Measurements from ENCODE around the gene SERAC1. TPM values are rescaled to one million over a fixed set of nuclear protein-coding genes. Genes with fewer than 3 reads are reported as not detected.

Gene SERAC1
- total and polyA plus RNA-seq, 7 experiments from 2014 or later = 2.4 to 5.4 (median 2.6) TPM

DNA sequence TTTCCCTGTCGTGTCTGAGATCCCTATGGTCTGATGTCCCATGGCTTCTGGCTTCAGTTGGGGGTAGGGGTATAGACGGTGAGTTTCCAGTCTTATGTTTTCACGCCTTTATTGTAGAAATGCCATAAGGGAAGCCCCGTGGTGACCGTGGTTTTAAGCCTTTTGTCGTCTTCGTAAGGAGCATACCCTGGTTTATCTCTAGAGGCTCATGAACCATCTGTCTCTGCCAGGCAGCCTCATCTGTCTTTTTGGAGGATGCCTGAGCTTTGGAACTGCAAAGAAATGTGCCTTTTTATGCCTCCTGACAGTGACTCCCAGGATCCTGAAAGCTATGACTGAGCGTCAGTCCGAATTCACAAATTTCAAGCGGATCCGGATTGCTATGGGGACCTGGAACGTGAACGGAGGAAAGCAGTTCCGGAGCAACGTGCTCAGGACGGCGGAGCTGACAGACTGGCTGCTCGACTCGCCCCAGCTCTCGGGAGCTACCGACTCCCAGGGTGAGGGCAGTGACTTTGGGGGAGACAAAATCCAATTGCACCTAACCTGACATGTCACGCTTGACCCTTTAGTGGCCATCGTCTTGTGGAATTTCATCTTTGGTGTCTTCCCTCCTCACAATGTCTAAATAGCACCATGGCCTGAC lies 101.8 kb downstream of the SERAC1 start:
- Histone ChIP-seq H3K27ac (ENCODE audit: low read depth, low read length) (no peak overlapping the region), H3K9me3 (ENCODE audit: control insufficient read depth in 2 of 3, low read length in 3 of 3) (no peaks in the 10 kb centered on the region), H3K27me3 (ENCODE audit: control insufficient read depth in 2 of 2, insufficient read depth in 2 of 2, low read length in 2 of 2) (no peaks in the 10 kb centered on the region), H3K4me3 (ENCODE audit: low read length) (no peak overlapping the region), H3K4me1 (ENCODE audit: control insufficient read depth in 2 of 2, insufficient read depth in 2 of 2, low read length in 2 of 2) (no peaks in the 10 kb centered on the region), H3K36me3 (ENCODE audit: control insufficient read depth in 2 of 3, insufficient read depth in 3 of 3, low read length in 3 of 3) (peaks cover 0 to 84% (median 17%) of the 10 kb centered on the region in 3 experiments)
- Mint-ChIP-seq H3K36me3 (peaks cover 11 to 57% (median 19%) of the 10 kb centered on the region in 5 donors), H3K9me3 (no peaks in the 10 kb centered on the region), H3K4me3 (no peak overlapping the region), H3K27ac (peak overlapping the region in 2 of 9 donors; percentile 65 to 82), H3K27me3 (no peaks in the 10 kb centered on the region), H3K4me1 (peaks cover 0 to 20% (median 0%) of the 10 kb centered on the region in 7 donors)
- CTCF ChIA-PET = interaction anchor here (0.6 kb wide), 1 partner anchor 109 kb away, joined by 5 read pairs; no protein-coding TSS in a partner anchor
- DNase-seq (no peak), ATAC-seq (no peak)
- intact Hi-C loops (cut with micrococcal nuclease) = no loop called here
- POLR2A ChIA-PET = no interaction called here

- H3K4me1 Mint-ChIP-seq = peaks cover 6 to 23% (median 8%) of the 10 kb centered on the region in 7 donors
- H3K36me3 Mint-ChIP-seq = peaks cover 9 to 56% (median 19%) of the 10 kb centered on the region in 5 donors
- ATAC-seq = no peak
- no peaks in the 10 kb centered on the region for H3K27me3 Mint-ChIP-seq
- peaks cover 0 to 76% (median 17%) of the 10 kb centered on the region in 3 experiments for H3K36me3 ChIP-seq (ENCODE audit: control insufficient read depth in 2 of 3, insufficient read depth in 3 of 3, low read length in 3 of 3)
- DNase-seq = no peak
- no peak overlapping the region for H3K27ac ChIP-seq (ENCODE audit: low read depth, low read length)
- ChIA-PET POLR2A (interaction anchor here (0.6 kb wide), 1 partner anchor 95 kb away, joined by 4 read pairs; no protein-coding TSS in a partner anchor), CTCF (no interaction called here)
- no peaks in the 10 kb centered on the region for H3K9me3 Mint-ChIP-seq
- H3K4me3 ChIP-seq (ENCODE audit: low read length) = no peak overlapping the region
- intact Hi-C loops (cut with micrococcal nuclease) = no loop called here
- no peaks in the 10 kb centered on the region for H3K9me3 ChIP-seq (ENCODE audit: control insufficient read depth in 2 of 3, low read length in 3 of 3)
- H3K4me1 ChIP-seq (ENCODE audit: control insufficient read depth in 2 of 2, insufficient read depth in 2 of 2, low read length in 2 of 2) = peaks cover 0 to 6% of the 10 kb centered on the region in 2 donors
- H3K4me3 Mint-ChIP-seq = no peak overlapping the region
- H3K27ac Mint-ChIP-seq = no peak overlapping the region
- no peaks in the 10 kb centered on the region for H3K27me3 ChIP-seq (ENCODE audit: control insufficient read depth in 2 of 2, insufficient read depth in 2 of 2, low read length in 2 of 2)
These were observed 103.3 kb downstream of the SERAC1 start for GRCh38 chr6:158064725-158065251.

DNA sequence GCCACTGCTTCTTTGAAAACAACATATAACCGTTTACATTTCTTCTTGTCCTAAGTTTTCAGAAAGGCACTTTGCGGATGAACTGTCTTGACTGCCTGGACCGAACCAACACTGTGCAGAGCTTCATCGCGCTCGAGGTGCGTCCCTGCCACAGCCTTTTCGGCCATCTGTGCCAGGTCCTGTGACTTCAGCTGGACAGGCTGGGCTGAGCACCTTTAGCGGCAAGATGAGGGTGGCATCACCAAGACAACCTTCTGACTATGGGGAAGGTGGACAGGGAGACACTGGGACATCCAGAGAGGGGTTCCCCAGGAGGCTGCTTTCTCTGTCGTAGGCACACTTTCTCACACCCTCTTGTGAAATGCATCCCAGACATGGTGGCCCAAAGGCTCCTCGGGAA lies 104.3 kb downstream of the SERAC1 start:
- Mint-ChIP-seq H3K9me3 (no peaks in the 10 kb centered on the region), H3K4me3 (no peak overlapping the region), H3K27me3 (no peaks in the 10 kb centered on the region), H3K27ac (peak overlapping the region in 1 of 9 donors; percentile 43), H3K4me1 (peaks cover 3 to 18% (median 13%) of the 10 kb centered on the region in 7 donors), H3K36me3 (peaks cover 6 to 48% (median 18%) of the 10 kb centered on the region in 5 donors)
- H3K36me3 ChIP-seq (ENCODE audit: control insufficient read depth in 2 of 3, insufficient read depth in 3 of 3, low read length in 3 of 3) = peaks cover 0 to 66% (median 17%) of the 10 kb centered on the region in 3 experiments
- ATAC-seq = no peak
- no peak overlapping the region for H3K4me3 ChIP-seq (ENCODE audit: low read length)
- ChIA-PET CTCF (interaction anchor here (0.7 to 1.5 kb wide), 3 partner anchors 9 to 15 kb away, joined by 3 to 4 read pairs (median 3); no protein-coding TSS in a partner anchor), POLR2A (interaction anchor here (0.7 kb wide), 1 partner anchor 981 kb away, joined by 4 read pairs; no protein-coding TSS in a partner anchor)
- DNase-seq = no peak
- intact Hi-C loops (cut with micrococcal nuclease) = no loop called here
- no peak overlapping the region for H3K27ac ChIP-seq (ENCODE audit: low read depth, low read length)
- no peaks in the 10 kb centered on the region for H3K9me3 ChIP-seq (ENCODE audit: control insufficient read depth in 2 of 3, low read length in 3 of 3)
- H3K4me1 ChIP-seq (ENCODE audit: control insufficient read depth in 2 of 2, insufficient read depth in 2 of 2, low read length in 2 of 2) = peaks cover 0 to 16% of the 10 kb centered on the region in 2 donors
- H3K27me3 ChIP-seq (ENCODE audit: control insufficient read depth in 2 of 2, insufficient read depth in 2 of 2, low read length in 2 of 2) = no peaks in the 10 kb centered on the region

DNA sequence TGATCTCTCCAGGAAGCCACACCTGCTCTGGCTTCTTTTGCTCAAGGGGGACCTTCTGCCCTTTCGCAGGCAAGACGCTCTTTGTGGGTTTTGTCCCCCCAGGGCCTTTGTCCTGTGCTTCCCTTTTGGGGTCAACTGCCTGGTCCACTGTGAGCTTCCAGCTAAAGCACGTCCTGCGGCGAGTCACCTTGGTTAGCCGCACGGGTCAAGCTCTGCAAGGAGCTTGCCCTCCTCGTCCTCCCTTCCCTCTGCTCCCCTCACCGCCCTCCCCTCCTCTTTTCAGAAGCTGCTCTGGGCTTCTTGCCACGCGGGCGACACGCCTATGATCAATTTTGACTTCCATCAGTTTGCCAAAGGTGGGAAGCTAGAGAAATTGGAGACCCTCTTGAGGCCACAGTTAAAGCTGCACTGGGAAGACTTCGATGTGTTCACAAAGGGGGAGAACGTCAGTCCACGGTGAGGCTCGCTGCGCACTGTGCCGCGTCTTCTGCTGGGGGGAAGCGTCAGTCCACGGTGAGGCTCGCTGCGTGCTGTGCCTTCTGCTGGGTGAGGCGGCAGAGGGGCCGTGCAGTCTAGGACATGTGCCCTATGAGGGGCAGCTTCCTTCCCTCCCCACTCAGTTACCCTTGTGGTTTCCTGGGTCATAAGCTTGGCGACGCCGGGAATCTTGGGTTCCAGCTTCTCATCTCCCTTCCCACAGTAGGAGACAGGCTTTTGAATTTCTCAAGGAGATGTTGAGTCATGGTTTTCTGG lies 106.2 kb downstream of the SERAC1 start:
- POLR2A ChIA-PET = interaction anchor here (1.1 to 1.4 kb wide), 3 partner anchors 15 to 125 kb away, joined by 3 read pairs; no protein-coding TSS in a partner anchor
- Histone ChIP-seq H3K36me3 (ENCODE audit: control insufficient read depth in 2 of 3, insufficient read depth in 3 of 3, low read length in 3 of 3) (peaks cover 0 to 47% (median 11%) of the 10 kb centered on the region in 3 experiments), H3K27me3 (ENCODE audit: control insufficient read depth in 2 of 2, insufficient read depth in 2 of 2, low read length in 2 of 2) (no peaks in the 10 kb centered on the region), H3K9me3 (ENCODE audit: control insufficient read depth in 2 of 3, low read length in 3 of 3) (no peaks in the 10 kb centered on the region), H3K4me3 (ENCODE audit: low read length) (no peak overlapping the region), H3K27ac (ENCODE audit: low read depth, low read length) (no peak overlapping the region), H3K4me1 (ENCODE audit: control insufficient read depth in 2 of 2, insufficient read depth in 2 of 2, low read length in 2 of 2) (peaks cover 3 to 21% of the 10 kb centered on the region in 2 donors)
- Mint-ChIP-seq H3K4me1 (peaks cover 16 to 33% (median 28%) of the 10 kb centered on the region in 7 donors), H3K4me3 (no peak overlapping the region), H3K27ac (peak overlapping the region in 5 of 9 donors; percentile 25 to 91 (median 53)), H3K9me3 (no peaks in the 10 kb centered on the region), H3K36me3 (peaks cover 2 to 35% (median 11%) of the 10 kb centered on the region in 5 donors), H3K27me3 (no peaks in the 10 kb centered on the region)
- DNase-seq = no peak
- CTCF ChIA-PET = interaction anchor here (1.0 kb wide), 1 partner anchor 36 kb away, joined by 5 read pairs; no protein-coding TSS in a partner anchor
- intact Hi-C loops (cut with micrococcal nuclease) = no loop called here
- ATAC-seq = no peak

GRCh38 chr6:158061361-158061708 lies 106.7 kb downstream of the SERAC1 start:
- Mint-ChIP-seq H3K27me3 (no peaks in the 10 kb centered on the region), H3K4me3 (no peak overlapping the region), H3K36me3 (peaks cover 0 to 32% (median 7%) of the 10 kb centered on the region in 5 donors), H3K27ac (peak overlapping the region in 5 of 9 donors; percentile 25 to 91 (median 48)), H3K4me1 (peaks cover 16 to 33% (median 28%) of the 10 kb centered on the region in 7 donors), H3K9me3 (no peaks in the 10 kb centered on the region)
- Histone ChIP-seq H3K4me3 (ENCODE audit: low read length) (no peak overlapping the region), H3K4me1 (ENCODE audit: control insufficient read depth in 2 of 2, insufficient read depth in 2 of 2, low read length in 2 of 2) (peaks cover 3 to 21% of the 10 kb centered on the region in 2 donors), H3K36me3 (ENCODE audit: control insufficient read depth in 2 of 3, insufficient read depth in 3 of 3, low read length in 3 of 3) (peaks cover 0 to 47% (median 6%) of the 10 kb centered on the region in 3 experiments), H3K9me3 (ENCODE audit: control insufficient read depth in 2 of 3, low read length in 3 of 3) (no peaks in the 10 kb centered on the region), H3K27me3 (ENCODE audit: control insufficient read depth in 2 of 2, insufficient read depth in 2 of 2, low read length in 2 of 2) (no peaks in the 10 kb centered on the region), H3K27ac (ENCODE audit: low read depth, low read length) (peak overlapping the region; percentile 38)
- intact Hi-C loops (cut with micrococcal nuclease) = no loop called here
- DNase-seq = no peak
- POLR2A ChIA-PET = interaction anchor here (1.4 kb wide), 1 partner anchor 14 kb away, joined by 3 read pairs; no protein-coding TSS in a partner anchor
- CTCF ChIA-PET = interaction anchor here (1.0 kb wide), 1 partner anchor 35 kb away, joined by 5 read pairs; no protein-coding TSS in a partner anchor
- no peak for ATAC-seq

All from naive thymus-derived CD4-positive, alpha-beta T cell (primary cell).